GM19455 (cell line): ENCODE measurements around the gene HDLBP.

Experiments
- ATAC-seq: cut with Tn5 transposase; IDR thresholded peaks from one replicate; pipeline ENCODE4 v1.9.1; 2021; ENCODE audit not compliant: unreplicated experiment

HDLBP gene

DNA sequence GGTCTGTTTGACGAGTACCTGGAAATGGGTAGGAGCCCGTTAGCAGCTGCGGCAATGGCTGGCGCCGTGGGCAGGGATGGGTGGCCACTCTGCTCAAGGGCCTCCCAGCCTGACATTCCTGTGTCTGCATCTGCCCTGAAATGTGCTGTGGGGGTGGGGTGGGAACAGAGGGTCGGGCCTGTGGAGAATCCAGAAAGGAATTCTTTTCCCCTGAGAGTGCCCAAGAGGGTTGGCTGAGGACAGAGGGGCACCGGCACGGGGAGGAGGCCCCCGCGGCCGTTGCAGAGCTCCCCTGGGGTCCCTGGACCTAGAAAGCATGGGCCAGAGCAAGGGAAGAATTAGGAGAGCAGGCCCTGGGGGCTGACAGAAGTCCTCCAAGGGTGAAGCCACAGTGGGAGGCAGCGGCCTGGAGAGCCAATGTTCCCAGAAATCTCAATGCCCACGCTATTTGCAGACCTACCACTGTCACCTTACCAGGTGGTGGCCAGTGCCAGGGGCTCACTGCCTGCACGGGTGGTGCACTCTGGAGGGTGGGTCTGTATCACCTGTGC lies 99.2 kb downstream of the HDLBP start:
- no peak for ATAC-seq

DNA sequence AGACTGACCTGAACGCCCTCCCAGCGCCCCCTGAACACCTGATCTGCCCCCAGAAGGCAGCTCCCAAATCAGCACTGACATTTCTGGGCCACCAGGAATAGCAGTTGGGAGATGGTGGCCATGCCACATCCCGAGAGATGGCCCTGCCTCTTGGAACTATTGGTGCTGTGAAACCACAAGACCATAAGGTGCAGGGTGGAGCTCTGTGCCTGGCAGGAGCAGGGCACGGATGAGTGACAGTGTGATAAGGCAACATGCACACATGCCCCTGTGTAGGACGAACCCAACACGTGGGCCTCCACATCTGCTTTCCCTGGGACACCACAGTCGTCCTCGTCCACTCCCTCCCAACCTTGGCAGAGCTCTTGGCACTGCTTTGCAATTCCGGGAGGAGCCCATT lies 100.1 kb downstream of the HDLBP start:
- no peak for ATAC-seq

DNA sequence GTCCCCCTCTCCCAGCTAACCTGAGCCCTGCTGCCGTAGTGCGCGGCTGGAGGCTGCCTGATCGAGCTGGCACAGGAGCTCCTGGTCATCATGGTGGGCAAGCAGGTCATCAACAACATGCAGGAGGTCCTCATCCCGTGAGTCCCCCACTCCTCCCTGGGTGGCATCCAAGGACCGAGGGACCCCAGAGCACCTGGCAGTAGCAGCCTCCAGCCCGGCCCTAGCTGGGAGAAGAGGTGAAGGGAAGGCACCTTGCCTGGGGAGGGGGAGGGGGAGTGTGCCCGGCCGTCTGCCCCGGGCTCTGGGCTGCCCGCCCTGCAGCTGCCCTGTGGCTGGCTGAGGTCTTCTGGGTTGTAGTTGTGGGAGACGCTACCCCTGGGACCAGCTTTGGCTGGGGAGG lies 100.7 kb downstream of the HDLBP start:
- no peak for ATAC-seq

DNA sequence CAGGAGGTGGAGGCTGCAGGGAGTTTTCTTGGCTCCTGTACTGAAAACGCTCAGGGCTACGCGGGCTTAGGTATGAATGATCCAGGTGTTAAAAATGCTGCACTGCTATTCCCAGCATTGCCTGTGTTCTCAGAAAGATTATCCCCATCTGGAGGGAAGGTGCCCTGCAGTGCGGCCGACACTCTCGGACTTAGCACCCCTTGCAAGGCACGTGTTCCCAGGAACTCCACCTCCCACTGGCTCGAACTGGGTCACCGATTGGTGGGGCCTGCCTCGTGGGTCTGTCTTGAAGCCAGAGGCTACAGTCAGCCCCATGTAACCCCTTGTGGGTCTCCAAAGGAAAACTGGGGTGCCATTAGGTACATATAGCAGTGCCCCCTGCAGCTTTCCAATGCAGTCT lies 101.3 kb downstream of the HDLBP start:
- ATAC-seq, result no peak

DNA sequence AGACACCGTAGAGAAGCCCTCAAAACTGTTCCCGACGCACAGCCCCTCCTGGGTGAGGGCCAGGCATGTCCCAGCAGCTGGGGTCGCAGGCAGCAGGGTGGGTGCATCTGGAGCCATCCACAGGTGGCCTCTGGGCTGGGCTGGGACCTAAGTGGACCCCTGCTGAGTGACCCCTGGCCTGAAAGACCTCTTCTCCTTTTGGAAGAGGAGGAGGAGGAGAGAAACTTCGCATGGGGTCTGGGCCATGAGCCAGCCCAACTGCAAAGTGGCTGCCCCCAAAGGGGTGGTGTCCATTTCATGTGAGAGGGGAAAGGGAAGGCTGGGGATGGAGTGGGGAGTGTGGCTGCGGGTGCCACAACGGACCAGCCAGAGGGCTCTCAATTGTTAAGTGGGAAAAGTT lies 101.9 kb downstream of the HDLBP start:
- ATAC-seq, result no peak

DNA sequence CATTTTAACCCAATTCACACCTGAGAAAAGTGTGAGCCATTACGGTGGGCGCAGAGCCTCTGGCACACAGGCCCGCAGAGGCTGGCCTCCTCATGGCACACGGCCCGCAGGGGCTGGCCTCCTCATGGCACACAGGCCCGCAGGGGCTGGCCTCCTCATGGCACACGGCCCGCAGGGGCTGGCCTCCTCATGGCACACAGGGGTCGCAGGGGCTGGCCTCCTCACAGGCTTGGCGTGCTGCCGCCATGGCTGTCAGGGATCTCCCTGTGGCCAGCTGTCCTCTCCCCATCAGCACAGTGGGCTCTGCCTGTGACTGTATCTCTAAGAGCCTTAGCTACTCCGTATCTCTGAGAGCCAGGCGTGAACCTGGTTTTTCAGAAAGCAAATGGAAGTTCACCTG lies 102.4 kb downstream of the HDLBP start:
- no peak for ATAC-seq

DNA sequence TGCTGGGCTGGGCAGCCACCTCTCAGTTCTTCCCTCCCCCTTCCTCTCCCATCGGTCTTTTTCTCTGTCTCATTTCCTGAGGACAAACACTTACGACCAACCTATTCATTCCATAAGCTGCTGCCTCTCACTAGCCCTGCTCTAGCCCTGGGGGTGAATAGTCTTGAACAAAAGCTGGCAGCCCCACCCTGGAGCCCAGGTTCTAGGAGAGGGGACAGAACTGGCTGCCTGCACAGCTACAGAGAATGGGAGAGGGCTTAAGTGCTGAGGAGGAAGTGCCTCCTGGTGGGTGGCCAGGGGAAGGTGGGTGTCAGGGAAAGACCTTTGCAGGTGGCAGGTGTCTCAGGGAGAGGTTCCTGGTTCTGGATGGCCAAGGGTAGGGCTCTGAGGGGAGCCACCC lies 104.2 kb downstream of the HDLBP start:
- no peak for ATAC-seq

DNA sequence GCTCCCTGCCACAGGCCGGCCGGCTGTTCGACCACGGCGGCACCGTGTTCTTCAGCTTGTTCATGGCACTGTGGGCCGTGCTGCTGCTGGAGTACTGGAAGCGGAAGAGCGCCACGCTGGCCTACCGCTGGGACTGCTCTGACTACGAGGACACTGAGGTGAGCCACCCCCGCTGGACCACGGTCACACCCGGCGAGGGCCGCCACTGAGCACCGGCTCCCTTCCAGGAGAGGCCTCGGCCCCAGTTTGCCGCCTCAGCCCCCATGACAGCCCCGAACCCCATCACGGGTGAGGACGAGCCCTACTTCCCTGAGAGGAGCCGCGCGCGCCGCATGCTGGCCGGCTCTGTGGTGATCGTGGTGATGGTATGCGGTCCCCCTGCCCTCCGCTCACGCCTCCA lies 106.2 kb downstream of the HDLBP start:
- ATAC-seq, result no peak

DNA sequence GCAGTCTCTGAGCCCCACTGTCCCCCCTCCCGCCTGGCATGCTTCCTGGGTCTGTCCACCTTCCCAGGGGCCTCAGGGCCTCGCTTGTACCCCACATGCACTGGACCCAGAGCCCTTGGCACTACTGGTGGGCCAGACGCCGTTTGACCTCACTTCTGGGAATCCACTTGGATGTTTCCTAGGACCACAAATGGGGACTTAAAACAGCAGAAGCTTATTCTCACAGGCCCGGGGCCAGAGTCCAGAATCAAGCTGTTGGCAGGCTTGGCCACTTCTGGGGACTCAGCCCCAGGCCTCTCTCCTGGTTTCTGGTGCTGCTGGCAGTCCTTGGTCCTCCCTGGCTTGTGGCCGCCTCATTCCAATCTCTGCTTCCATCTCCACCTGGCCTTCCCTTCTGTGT lies 107.4 kb downstream of the HDLBP start:
- no peak for ATAC-seq

DNA sequence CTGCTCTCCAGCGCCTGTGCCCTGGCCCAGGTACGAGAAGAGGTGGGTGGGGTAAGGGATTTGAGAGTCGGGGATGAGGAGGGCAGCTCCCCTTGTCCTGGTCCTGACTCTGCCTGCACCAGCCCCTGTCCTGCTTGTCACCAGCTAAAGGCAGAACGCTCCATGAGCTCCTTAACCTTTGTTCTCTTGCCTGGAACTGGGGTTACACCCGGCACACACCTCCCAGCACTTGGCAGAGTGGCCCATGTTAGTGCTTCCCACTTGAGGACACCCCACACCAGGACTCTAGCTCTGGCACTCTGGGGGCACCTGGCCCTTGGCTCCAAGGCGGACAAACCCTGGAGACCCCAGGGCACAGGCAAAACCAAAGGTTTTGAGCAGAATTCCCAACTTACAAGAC lies 107.8 kb downstream of the HDLBP start:
- no peak for ATAC-seq

DNA sequence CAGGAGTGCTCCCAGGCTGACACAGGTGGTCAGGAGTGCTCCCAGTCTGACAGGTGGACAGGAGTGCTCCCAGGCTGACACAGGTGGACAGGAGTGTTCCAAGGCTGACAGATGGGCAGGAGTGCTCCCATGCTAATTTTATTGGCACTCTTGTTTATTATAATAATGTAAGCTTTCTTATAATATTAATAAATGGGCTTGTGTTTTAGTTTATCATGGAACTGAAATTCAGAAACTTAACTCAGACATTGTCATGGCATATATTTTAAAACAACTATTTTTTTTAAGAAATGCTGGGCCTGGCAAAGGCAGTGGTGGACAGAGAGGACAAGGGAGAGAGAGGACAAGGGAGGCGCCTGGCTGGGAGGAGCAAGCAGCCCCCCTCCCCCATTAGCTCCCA lies 108.3 kb downstream of the HDLBP start:
- no peak for ATAC-seq

DNA sequence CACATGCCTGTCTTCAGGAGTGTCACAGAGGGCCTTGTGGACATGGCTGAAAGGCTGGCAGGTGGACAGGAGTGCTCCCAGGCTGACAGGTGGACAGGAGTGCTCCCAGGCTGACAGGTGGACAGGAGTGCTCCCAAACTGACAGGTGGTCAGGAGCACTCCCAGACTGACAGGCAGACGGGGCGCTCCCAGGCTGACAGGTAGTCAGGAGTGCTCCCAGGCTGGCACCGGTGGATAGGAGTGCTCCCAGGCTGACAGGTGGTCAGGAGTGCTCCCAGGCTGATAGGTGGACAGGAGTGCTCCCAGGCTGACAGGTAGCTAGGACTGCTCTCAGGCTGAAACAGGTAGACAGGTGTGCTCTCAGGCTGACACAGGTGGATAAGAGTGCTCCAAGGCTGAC lies 110.4 kb downstream of the HDLBP start:
- ATAC-seq, result no peak

DNA sequence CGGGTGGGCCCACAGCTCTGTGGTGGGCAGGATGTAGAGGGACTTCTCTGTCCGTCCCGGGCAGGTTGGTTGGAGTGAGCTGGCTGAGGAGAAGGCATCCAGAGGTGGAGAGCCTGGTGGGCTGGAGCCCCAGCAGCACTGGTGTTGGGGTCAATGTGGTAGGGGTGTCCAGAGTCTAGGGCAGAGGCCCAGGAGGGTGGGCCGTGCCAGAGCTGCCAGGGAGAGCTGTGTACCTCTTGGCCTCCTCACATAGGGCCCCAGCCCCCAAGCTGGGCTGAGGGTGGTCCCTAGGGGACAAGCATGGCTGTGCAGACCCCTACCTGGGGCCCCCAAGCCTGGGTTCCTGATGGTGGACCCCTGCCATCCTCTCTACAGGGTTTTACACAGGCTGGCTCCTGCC lies 111.0 kb downstream of the HDLBP start:
- no peak for ATAC-seq

DNA sequence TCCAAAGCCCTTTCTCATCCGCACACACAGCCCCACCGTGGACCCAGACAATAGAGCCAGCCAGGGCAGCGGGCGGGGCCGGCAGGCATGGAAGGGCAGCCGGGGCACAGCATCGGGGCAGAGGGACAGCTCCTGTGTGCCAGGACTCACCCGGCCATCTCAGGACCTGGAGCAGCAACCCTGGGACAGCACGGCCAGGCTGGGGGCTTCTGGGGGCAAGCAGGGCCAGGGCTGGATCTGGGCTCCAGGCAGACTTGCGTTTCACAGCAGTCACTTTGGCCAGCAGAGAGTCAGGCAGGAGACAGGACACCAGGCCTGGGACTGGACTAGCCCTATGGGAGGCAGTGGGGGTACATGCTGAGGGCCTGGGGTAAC lies 111.5 kb downstream of the HDLBP start:
- ATAC-seq, result no peak

DNA sequence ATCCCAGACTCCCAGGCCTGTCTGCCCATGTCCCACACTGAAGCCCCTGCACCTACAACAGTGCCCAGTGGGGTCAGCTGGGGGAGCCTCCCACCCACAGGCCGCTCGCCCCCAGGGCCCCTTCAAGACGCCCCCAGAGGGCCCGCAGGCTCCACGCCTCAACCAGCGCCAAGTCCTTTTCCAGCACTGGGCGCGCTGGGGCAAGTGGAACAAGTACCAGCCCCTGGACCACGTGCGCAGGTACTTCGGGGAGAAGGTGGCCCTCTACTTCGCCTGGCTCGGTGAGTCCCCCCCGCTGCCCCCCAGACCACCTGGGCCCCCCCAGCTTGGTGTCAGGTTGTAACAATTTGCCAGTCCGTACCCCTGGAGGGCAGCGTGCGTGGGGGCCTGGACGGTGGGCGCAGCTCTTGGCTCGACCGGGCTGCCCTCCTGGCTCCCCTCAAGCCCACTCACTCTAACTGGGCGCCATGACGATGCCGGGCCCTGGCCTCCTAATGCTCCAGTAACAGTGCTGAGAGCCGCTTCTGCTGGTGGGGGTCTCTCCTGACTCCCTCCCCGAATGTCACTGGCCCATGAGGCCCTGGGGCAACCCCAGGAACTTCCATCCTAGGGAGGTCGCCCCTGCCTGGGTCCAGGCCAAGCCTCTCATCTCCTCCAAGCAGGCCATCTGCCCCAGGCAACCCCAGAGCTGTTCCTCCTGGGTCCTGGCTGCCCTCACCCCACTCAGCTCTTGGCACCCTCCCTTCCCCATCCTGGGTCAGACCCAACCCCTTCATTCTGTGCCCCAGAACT lies 112.1 kb downstream of the HDLBP start:
- ATAC-seq, result no peak

DNA sequence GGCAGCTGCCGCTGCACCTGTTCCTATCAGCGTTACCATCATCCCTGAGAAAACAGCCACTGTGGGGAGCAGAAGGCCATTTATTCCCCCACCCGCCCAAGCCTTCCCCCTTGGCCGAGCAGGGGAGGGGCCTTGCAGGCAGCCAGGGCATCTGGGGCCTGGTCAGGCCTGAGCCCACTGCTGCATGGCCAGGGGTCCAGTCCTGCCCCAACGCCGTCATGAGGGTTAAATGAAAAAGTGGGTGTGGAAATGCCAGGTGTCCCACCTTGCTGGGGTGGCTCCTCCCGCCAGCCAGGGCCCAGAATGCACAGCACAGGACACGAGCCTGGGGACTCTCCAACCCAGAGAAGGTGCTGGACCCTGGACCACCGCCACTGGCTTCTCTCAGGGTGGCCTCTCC lies 112.8 kb downstream of the HDLBP start:
- ATAC-seq, result no peak

DNA sequence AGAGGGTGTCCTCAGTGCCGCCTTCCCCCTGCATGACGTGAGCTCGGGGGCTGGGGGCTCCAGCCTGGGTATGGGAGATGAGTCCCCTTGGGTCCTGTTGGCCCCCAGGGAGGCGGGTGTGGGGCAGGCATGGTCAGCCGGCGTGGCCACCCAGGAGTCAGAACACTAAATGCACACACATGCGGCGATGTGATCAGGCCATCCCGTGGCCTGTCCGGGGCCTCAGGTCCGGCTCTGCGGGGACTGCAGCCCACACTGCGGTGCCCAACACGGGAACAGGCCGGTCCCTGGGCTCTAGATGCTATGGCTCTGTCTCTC lies 113.2 kb downstream of the HDLBP start:
- no peak for ATAC-seq

DNA sequence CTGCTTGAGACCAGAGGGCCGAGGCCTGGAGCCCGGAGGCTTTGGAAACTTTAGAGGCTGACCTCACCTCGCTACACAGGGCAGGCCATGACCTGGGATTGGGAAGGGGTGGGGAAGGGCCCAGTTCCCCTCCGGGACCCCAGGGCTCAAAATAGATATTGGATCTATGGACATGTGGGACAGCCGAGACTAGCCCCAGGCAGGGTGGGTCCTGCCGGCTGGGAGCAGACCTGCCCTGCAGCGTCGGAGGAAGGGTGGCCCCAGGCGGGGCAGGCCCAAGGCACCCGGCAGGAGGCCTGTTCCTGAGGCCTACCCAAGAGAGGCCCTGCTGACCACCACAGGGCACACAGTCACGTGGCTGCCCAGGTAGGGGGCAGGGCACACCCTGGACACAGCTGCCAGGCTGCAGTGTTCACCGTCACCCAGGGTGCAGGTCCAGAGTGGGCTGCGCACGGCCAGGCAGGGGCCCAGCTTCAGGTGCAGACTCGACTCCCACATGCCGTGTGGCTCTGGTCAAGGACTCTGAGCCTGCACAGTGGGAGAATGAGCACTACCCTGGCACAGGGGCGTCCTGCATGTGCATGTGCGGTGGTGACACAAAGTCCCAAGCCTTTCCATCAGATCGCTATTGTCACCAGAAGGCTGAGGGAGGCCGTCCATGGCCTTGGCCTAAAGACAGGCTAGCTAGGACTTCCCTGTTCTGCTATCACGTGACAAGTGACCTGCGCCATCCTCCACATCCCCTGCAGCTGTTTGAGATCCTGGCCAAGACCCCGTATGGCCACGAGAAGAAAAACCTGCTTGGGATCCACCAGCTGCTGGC lies 113.8 kb downstream of the HDLBP start:
- no peak for ATAC-seq

DNA sequence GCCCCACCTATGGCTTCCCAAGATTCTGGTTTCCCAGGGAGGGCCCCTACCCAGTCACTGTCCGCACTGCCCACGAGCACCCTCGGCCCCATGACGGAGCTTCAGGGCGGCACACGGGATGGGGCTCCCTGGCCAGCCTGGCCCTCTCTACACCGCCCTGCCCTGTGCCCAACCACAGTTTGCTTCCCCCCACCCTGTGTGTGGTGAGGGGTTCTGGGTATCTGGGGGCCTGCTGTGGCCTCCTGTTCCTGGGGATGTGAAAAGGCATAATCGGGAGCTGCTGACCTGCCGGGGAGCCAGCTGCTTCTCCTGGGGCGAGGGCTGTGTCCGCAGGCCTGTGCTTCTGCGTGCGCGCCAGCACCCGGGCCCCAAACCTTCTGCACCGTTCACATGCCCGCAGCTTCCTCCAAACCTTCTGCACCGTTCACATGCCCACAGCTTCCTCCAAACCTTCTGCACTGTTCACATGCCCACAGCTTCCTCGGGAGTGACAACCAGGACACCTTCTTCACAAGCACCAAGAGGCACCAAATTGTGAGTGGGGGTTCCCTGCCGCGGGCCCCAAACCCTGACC lies 114.6 kb downstream of the HDLBP start:
- ATAC-seq, result no peak

DNA sequence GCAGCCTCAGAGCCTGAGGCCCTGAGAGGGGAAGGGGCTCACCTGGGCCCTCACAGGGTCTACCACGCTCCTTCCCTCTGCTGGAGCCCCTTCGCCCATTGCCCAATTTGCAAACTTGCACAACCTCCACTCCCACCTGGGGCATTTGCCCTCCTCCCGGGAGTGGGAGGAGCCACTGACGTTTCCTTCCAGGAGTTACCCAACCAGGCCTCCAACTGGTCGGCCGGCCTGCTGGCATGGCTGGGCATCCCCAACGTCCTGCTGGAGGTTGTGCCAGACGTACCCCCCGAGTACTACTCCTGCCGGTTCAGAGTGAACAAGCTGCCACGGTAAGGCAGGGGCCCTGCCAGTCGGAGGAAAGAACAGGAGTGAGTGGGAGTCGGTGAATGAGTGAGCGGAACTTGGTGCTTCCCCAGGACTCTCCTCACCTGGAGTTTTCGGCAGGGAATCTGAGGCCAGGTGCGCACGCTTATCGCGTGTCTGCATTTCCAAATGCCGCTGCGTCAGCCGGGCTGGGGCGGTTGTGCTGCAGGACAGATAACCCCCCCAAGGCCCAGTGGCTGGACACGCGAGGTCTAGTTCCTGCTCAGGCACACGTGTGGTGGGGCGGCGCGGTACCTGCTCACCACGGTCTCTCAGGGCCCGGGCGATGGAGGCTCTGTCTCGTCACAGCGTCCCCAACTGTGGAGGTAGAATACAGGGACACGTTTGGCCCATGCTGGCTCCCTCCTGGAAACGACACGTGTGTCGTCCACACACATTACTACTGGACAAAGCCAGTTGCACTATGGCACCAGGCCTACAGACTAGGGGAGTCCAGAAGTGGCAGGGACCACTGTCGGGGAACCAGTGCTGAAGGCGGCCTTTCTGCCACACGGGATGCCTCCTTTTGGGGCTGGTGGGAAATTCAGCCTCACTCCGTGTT lies 115.3 kb downstream of the HDLBP start:
- no peak for ATAC-seq

DNA sequence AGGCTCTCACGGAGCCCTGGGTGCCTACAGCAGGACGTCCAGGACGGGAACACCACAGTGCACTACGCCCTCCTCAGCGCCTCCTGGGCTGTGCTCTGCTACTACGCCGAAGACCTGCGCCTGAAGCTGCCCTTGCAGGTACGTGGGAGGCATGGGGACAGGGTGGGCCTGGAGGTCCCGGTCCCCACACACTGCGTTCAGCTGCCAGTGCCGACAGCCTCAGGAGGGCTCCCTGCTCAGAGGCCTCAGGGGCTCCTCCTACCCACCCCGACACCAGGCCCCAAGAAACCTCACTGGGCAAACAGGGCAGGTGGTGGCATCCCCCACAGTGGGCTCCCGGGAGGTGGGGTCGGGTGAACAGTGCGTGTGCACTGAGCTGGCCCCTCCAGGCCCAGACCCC lies 116.2 kb downstream of the HDLBP start:
- ATAC-seq, result no peak
